GM18868 (cell line): ENCODE measurements around the gene ARMS2.

Experiments
- ATAC-seq: cut with Tn5 transposase; IDR thresholded peaks from one replicate; pipeline ENCODE4 v1.9.1; 2021; ENCODE audit warnings: mild to moderate bottlenecking, moderate library complexity; ENCODE audit not compliant: unreplicated experiment

ARMS2 gene

GRCh38 chr10:122450353-122450990, 4.0 kb upstream of the ARMS2 start:
- no peak for ATAC-seq

- ATAC-seq, result no peak
Observed at GRCh38 chr10:122454071-122454470, 382 bp upstream of the ARMS2 start.

- ATAC-seq, result no peak
Observed at GRCh38 chr10:122455376-122456079, 1.1 kb downstream of the ARMS2 start.

- ATAC-seq, result no peak
Observed at GRCh38 chr10:122457934-122458333, 3.5 kb downstream of the ARMS2 start.

GRCh38 chr10:122458693-122459092, 4.2 kb downstream of the ARMS2 start:
- no peak for ATAC-seq

GRCh38 chr10:122459561-122460273, 5.3 kb downstream of the ARMS2 start:
- no peak for ATAC-seq

GRCh38 chr10:122460891-122461293, 6.4 kb downstream of the ARMS2 start:
- ATAC-seq, result no peak

GRCh38 chr10:122461367-122461728, 6.9 kb downstream of the ARMS2 start, which contains the start of gene HTRA1:
TSS of gene HTRA1 (plus strand) at chr10:122461553. CDS start at chr10:122461653, 100 bp downstream.
- ATAC-seq, result no peak

GRCh38 chr10:122461729-122462532, 7.5 kb downstream of the ARMS2 start:
- no peak for ATAC-seq

- no peak for ATAC-seq
Observed at GRCh38 chr10:122462533-122463465, 8.3 kb downstream of the ARMS2 start.

GRCh38 chr10:122463466-122464249, 9.2 kb downstream of the ARMS2 start:
- no peak for ATAC-seq

GRCh38 chr10:122464250-122464510, 9.7 kb downstream of the ARMS2 start:
- no peak for ATAC-seq

GRCh38 chr10:122464586-122464985, 10.1 kb downstream of the ARMS2 start:
- no peak for ATAC-seq

- no peak for ATAC-seq
Observed at GRCh38 chr10:122465401-122466040, 11.1 kb downstream of the ARMS2 start.

GRCh38 chr10:122466951-122467381, 12.5 kb downstream of the ARMS2 start:
- no peak for ATAC-seq

- no peak for ATAC-seq
Observed at GRCh38 chr10:122467701-122468100, 13.2 kb downstream of the ARMS2 start.

GRCh38 chr10:122468307-122468925, 14.0 kb downstream of the ARMS2 start:
- no peak for ATAC-seq

- ATAC-seq, result no peak
Observed at GRCh38 chr10:122468926-122469781, 14.7 kb downstream of the ARMS2 start.
